PC-3 (cell line): ENCODE data around the gene DCTN2. TPM values are rescaled to one million over a fixed set of nuclear protein-coding genes. Genes with fewer than 3 reads are reported as not detected.

Experiments used
- ATAC-seq: fragments of 200-7000 bp; cut with Tn5 transposase; 2 replicates; pipeline ENCODE4 v1.9.1; 2020; ENCODE audit warnings: mild to moderate bottlenecking, moderate library complexity
- BruUV-seq: library from RNA; stranded (reverse); fragments of 400-500 nt; replicated peaks from 2 replicates; lab custom pipeline; 2021; lab: Mats Ljungman, UMichigan
- CTCF ChIA-PET: fragments of 300-600 bp; sonication (Branson Sonifier 250); formaldehyde crosslinking; loops from one replicate; lab custom pipeline; 2022; ENCODE audit warnings: antibody characterized with exemption; lab: Charles Lee
- POLR2A ChIA-PET: fragments of 300-600 bp; sonication (Branson Sonifier 250); formaldehyde crosslinking; loops from one replicate; lab custom pipeline; 2022; ENCODE audit warnings: antibody characterized with exemption; ENCODE audit not compliant: unreplicated experiment; lab: Charles Lee
- DNase-seq: peaks from one replicate; pipeline ENCODE4 v3.0.0-alpha.2; 2015
- H2AFZ ChIP-seq: fragments of 300-600 bp; sonication (generic); 2 replicates; pipeline ENCODE4 v1.6.0; 2016; ENCODE audit warnings: antibody characterized with exemption, low read length
- H3F3A ChIP-seq: fragments of 300-600 bp; sonication (generic); one replicate; pipeline ENCODE4 v1.6.0; 2017; ENCODE audit warnings: antibody characterized with exemption, low read length, control low read depth, mild to moderate bottlenecking; ENCODE audit not compliant: unreplicated experiment
- H3K27ac ChIP-seq: fragments of 300-600 bp; sonication (generic); 2 replicates; pipeline ENCODE4 v1.5.1; 2016; ENCODE audit warnings: mild to moderate bottlenecking, low read length
- H3K27me3 ChIP-seq: fragments of 300-600 bp; sonication (generic); 2 replicates; pipeline ENCODE4 v1.6.1; 2016; ENCODE audit warnings: low read length, mixed read lengths
- H3K36me3 ChIP-seq: fragments of 300-600 bp; sonication (generic); 2 replicates; pipeline ENCODE4 v1.6.1; 2016; ENCODE audit warnings: low read depth, mixed run types, low read length, mixed read lengths
- H3K4me1 ChIP-seq: fragments of 300-600 bp; sonication (generic); 2 replicates; pipeline ENCODE4 v1.5.1; 2016; ENCODE audit warnings: low read length; ENCODE audit not compliant: insufficient read depth
- H3K4me2 ChIP-seq: fragments of 300-600 bp; sonication (generic); 2 replicates; pipeline ENCODE4 v1.6.0; 2016; ENCODE audit warnings: low read length
- H3K4me3 ChIP-seq: fragments of 300-600 bp; sonication (generic); 2 replicates; pipeline ENCODE4 v1.5.1; 2016; ENCODE audit warnings: mild to moderate bottlenecking, low read length, mixed read lengths
- H3K79me2 ChIP-seq: fragments of 300-600 bp; sonication (generic); 2 replicates; pipeline ENCODE4 v1.6.1; 2017; ENCODE audit warnings: low read length, mixed read lengths
- H3K9ac ChIP-seq: fragments of 300-600 bp; sonication (generic); 2 replicates; pipeline ENCODE4 v1.6.0; 2016; ENCODE audit warnings: mild to moderate bottlenecking, low read length
- H3K9me2 ChIP-seq: fragments of 300-600 bp; sonication (generic); replicated peaks from 2 replicates; pipeline ENCODE4 v1.6.1; 2016; ENCODE audit warnings: mixed run types, low read length, mixed read lengths
- H3K9me3 ChIP-seq: fragments of 300-600 bp; sonication (generic); 2 replicates; pipeline ENCODE4 v1.6.1; 2016; ENCODE audit warnings: low read length, mixed read lengths
- H4K20me1 ChIP-seq: fragments of 300-600 bp; sonication (generic); 2 replicates; pipeline ENCODE4 v1.6.1; 2016; ENCODE audit warnings: low read length, mixed read lengths
- CTCF ChIP-seq: fragments of 300-600 bp; sonication (generic); conservative IDR thresholded peaks from 2 replicates; pipeline ENCODE4 v1.5.1; 2017; ENCODE audit warnings: antibody characterized with exemption, low read depth, mild to moderate bottlenecking, low read length
- EZH2 ChIP-seq: fragments of 300-600 bp; sonication (generic); IDR thresholded peaks from one replicate; pipeline ENCODE4 v1.6.1; 2017; ENCODE audit warnings: antibody characterized with exemption, mild to moderate bottlenecking, low read length; ENCODE audit not compliant: unreplicated experiment
- EZH2phosphoT487 ChIP-seq: fragments of 300-600 bp; sonication (generic); IDR thresholded peaks from 2 replicates; pipeline ENCODE4 v1.6.1; 2018; ENCODE audit warnings: mild to moderate bottlenecking, antibody characterized with exemption, low read length, borderline replicate concordance
- intact Hi-C: fragments of 100-400 bp; cut with micrococcal nuclease; formaldehyde crosslinking; loops from 2 replicates; pipeline ENCODE4 v1.9.0; 2023
- total RNA-seq: library from RNA; depleted of rRNA; stranded (reverse); fragments of >200 nt; gene quantifications from 2 replicates; pipeline ENCODE4 v1.2.3, GENCODE V29; 2014

DCTN2 gene
- total RNA-seq, 1 experiment from 2014 or later, result 88.5 TPM

DNA sequence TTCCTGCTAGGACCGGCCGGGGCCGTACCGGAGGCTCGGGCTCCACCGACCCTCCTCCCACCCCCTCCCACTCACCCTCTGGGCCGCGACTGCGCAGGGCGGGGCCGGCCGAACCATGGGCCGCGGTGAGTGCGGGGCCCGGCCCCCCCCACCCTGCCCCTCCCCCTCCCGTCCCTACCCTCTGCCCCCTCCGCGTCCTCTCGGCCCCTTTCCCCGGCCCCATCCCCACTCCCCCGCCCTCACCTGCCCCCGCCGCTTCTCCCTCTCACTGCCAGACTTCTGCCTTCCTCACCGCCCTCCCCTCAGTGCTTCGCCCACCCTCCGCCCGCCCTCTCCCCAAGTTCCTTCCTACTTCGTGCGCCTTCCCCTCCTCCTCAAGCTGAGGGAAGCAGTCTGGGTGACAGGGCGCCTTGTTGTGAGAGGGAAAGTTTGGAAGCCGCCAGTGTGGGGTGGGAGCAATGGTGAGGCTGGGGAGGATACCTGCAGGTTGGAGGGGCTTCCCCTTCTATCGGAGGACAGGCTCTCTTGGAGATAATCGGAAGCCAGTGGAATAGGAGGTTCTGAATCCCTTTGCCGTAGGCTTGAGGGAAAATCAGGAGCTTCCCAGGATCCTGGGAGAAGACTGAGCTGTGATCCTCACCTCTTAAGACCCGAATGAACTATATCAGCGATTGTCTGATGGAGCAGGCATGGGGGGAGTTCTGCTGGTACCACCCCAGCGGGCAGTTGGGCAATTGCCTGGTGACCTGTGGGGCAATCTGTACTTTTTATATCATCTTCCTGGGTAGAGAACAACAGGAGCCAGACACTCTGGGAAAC lies 23.9 kb downstream of the DCTN2 start:
- ChIA-PET CTCF (interaction anchor here (0.6 kb wide), 1 partner anchor 214 kb away, joined by 12 read pairs; no protein-coding TSS in a partner anchor), POLR2A (no interaction called here)
- Histone ChIP-seq H3K4me1 (peaks cover 39% of the 10 kb centered on the region), H3K9ac (peak overlapping the region; percentile 75), H3K4me2 (peak overlapping the region; percentile 87), H3K27me3 (no peaks in the 10 kb centered on the region), H3F3A (no peaks in the 10 kb centered on the region), H3K4me3 (peak overlapping the region; percentile 71), H2AFZ (no peak overlapping the region), H3K9me2 (no peaks in the 10 kb centered on the region), H3K27ac (peak overlapping the region; percentile 77), H3K9me3 (no peaks in the 10 kb centered on the region), H3K36me3 (peaks cover 26% of the 10 kb centered on the region), H3K79me2 (peaks cover 47% of the 10 kb centered on the region), H4K20me1 (peaks cover 21% of the 10 kb centered on the region)
- ATAC-seq (peak; percentile 1), DNase-seq (peak; percentile 46)
- BruUV-seq, result TSS peak; percentile 30
- TF ChIP-seq EZH2 (no peak), CTCF (no peak), EZH2phosphoT487 (no peak)
- intact Hi-C loops, result no loop called here

- peaks cover 55% of the 10 kb centered on the region for H3K79me2 ChIP-seq
- peak within 1 kb of the TSS; percentile 87 for H3K4me2 ChIP-seq
- peaks cover 42% of the 10 kb centered on the region for H3K4me1 ChIP-seq
- ChIA-PET CTCF (no interaction called here), POLR2A (no interaction called here)
- peak within 1 kb of the TSS; percentile 80 for H2AFZ ChIP-seq
- H3K9me2 ChIP-seq, result no peaks in the 10 kb centered on the region
- ATAC-seq (peak; percentile 41), DNase-seq (peak; percentile 84)
- no peaks in the 10 kb centered on the region for H3K9me3 ChIP-seq
- no peaks in the 10 kb centered on the region for H3F3A ChIP-seq
- no peaks in the 10 kb centered on the region for H3K27me3 ChIP-seq
- peaks cover 23% of the 10 kb centered on the region for H4K20me1 ChIP-seq
- intact Hi-C loops, result no loop called here
- peak within 1 kb of the TSS; percentile 77 for H3K27ac ChIP-seq
- H3K9ac ChIP-seq, result peak within 1 kb of the TSS; percentile 75
- BruUV-seq, result no TSS peak
- peak within 1 kb of the TSS; percentile 71 for H3K4me3 ChIP-seq
- TF ChIP-seq EZH2, result no peak
- TF ChIP-seq CTCF, result no peak
- TF ChIP-seq EZH2phosphoT487, result no peak
- peaks cover 22% of the 10 kb centered on the region for H3K36me3 ChIP-seq
These were observed 24.7 kb downstream of the DCTN2 start, which contains the start of gene MBD6 for GRCh38 chr12:57522011-57522886. MBD6 (plus strand) TSS chr12:57522824; CDS start chr12:57524304, 1,480 bp downstream.
